ENCODE measurements around the gene SPP2. TPM values are rescaled to one million over a fixed set of nuclear protein-coding genes. Genes with fewer than 3 reads are reported as not detected.

The SPP2 gene
- total and polyA plus RNA-seq, 2 experiments from 2014 or later: 71.4 to 78.5 TPM

DNA sequence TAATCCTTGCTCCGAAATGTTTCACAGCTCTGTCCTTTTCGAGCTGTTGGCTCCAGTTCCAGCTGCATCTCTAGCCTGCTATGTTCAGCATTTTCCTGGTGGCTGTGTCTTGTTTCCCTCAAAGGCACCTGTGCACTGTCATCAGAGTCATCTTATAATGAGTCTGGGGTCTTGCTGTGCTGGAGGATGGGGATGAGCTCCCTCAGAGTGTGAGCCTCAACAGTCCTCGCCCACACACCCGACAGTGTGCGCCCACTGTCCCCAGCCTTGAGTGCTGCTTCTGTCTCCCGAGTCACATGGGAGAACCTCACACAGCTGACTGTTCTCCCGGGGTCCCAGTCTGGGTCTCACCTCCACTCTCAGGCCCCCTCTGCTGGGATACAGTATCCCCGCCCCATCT, 25.4 kb downstream of the SPP2 start:
- Histone ChIP-seq H3K27ac (no peak overlapping the region), H3K27me3 (no peaks in the 10 kb centered on the region), H3K36me3 (replicated peaks; ENCODE audit: insufficient read depth, low read depth) (no peaks in the 10 kb centered on the region), H3K9me2 (replicated peaks; ENCODE audit: insufficient read depth) (no peaks in the 10 kb centered on the region), H3K4me3 (no peak overlapping the region), H2AFZ (no peak overlapping the region), H3K4me1 (ENCODE audit: insufficient read depth) (no peaks in the 10 kb centered on the region), H3K9me3 (ENCODE audit: low read depth) (no peaks in the 10 kb centered on the region), H4K20me1 (ENCODE audit: insufficient read depth, poor library complexity, severe bottlenecking) (no peaks in the 10 kb centered on the region), H3K4me2 (no peak overlapping the region), H3K79me2 (no peaks in the 10 kb centered on the region)
- WGBS (ENCODE audit: low lambda C conversion rate, missing lambda C conversion rate): 82% methylated on average over 8 of the region's 8 CpGs
- TF ChIP-seq EZH2 (IDR thresholded peaks at IDR 0.05; ENCODE audit: borderline replicate concordance) (no peak), CTCF (IDR thresholded peaks at IDR 0.05; ENCODE audit: poor library complexity) (no peak), EZH2phosphoT487 (IDR thresholded peaks at IDR 0.05; ENCODE audit: low read depth, severe bottlenecking, unreplicated experiment) (no peak)
- DNase-seq (ENCODE audit: low spot score): no peak

DNA sequence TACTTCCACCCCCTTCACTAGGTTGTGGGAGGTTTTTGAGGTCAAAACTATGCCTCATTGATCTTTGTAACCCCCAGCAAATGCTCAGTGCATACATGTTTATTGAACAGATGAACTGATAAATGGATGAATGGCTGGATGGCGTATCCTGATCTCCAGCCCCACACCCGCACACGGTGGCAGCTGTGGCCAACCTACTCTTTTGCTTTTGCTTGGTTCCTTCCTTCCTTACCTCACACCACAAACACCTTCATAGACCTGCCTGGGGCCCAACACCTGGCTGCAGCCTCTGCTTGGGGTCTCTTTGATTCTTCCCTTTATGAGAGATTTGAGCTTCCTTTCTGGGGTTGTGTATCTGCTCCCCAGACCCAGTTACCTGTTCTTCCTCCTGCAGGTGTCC, 25.9 kb downstream of the SPP2 start:
- TF ChIP-seq EZH2phosphoT487 (IDR thresholded peaks at IDR 0.05; ENCODE audit: low read depth, severe bottlenecking, unreplicated experiment): no peak
- TF ChIP-seq EZH2 (IDR thresholded peaks at IDR 0.05; ENCODE audit: borderline replicate concordance): no peak
- no peak for TF ChIP-seq CTCF (IDR thresholded peaks at IDR 0.05; ENCODE audit: poor library complexity)
- Histone ChIP-seq H3K4me2 (no peak overlapping the region), H2AFZ (no peak overlapping the region), H3K4me1 (ENCODE audit: insufficient read depth) (no peaks in the 10 kb centered on the region), H4K20me1 (ENCODE audit: insufficient read depth, poor library complexity, severe bottlenecking) (no peaks in the 10 kb centered on the region), H3K9me2 (replicated peaks; ENCODE audit: insufficient read depth) (no peaks in the 10 kb centered on the region), H3K79me2 (no peaks in the 10 kb centered on the region), H3K36me3 (replicated peaks; ENCODE audit: insufficient read depth, low read depth) (no peaks in the 10 kb centered on the region), H3K4me3 (no peak overlapping the region), H3K27ac (no peak overlapping the region), H3K27me3 (no peaks in the 10 kb centered on the region), H3K9me3 (ENCODE audit: low read depth) (no peaks in the 10 kb centered on the region)
- DNase-seq (ENCODE audit: low spot score): no peak
- 76% methylated on average over 3 of the region's 3 CpGs for WGBS (ENCODE audit: low lambda C conversion rate, missing lambda C conversion rate)

DNA sequence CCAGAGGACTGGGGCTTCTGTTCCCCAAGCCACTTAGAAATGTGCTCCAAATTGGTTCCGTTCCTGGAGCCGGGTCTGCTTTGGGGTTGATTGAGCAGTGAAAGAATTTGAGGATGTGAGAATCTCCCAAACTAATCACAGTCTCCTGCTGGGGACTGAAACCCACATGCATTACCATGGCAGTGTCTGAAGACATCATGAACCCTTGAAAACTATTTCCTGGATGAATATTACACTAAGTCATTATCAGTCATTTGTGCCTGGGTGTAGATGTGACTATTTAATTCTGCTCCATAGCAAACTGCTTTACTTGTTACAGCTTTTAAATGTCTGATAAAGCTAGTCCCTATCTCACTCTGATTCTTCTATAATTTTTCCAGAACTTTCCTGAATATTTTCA, 27.6 kb downstream of the SPP2 start:
- Histone ChIP-seq H3K36me3 (replicated peaks; ENCODE audit: insufficient read depth, low read depth) (no peaks in the 10 kb centered on the region), H3K27me3 (no peaks in the 10 kb centered on the region), H3K27ac (no peak overlapping the region), H3K4me2 (no peak overlapping the region), H2AFZ (no peak overlapping the region), H3K9me3 (ENCODE audit: low read depth) (no peaks in the 10 kb centered on the region), H4K20me1 (ENCODE audit: insufficient read depth, poor library complexity, severe bottlenecking) (no peaks in the 10 kb centered on the region), H3K4me3 (no peak overlapping the region), H3K79me2 (no peaks in the 10 kb centered on the region), H3K9me2 (replicated peaks; ENCODE audit: insufficient read depth) (no peaks in the 10 kb centered on the region), H3K4me1 (ENCODE audit: insufficient read depth) (no peaks in the 10 kb centered on the region)
- no peak for DNase-seq (ENCODE audit: low spot score)
- 92% methylated on average over 2 of the region's 2 CpGs for WGBS (ENCODE audit: low lambda C conversion rate, missing lambda C conversion rate)
- TF ChIP-seq CTCF (IDR thresholded peaks at IDR 0.05; ENCODE audit: poor library complexity) (no peak), EZH2 (IDR thresholded peaks at IDR 0.05; ENCODE audit: borderline replicate concordance) (no peak), EZH2phosphoT487 (IDR thresholded peaks at IDR 0.05; ENCODE audit: low read depth, severe bottlenecking, unreplicated experiment) (no peak)
